ENCODE data around the gene CACNB1. TPM values are rescaled to one million over a fixed set of nuclear protein-coding genes. Genes with fewer than 3 reads are reported as not detected.

Gene CACNB1
- total RNA-seq, 2 experiments from 2014 or later: 14.9 to 15.5 TPM

- peak overlapping the region; percentile 29 for H3K27ac Mint-ChIP-seq
- TF ChIP-seq CTCF (IDR thresholded peaks at IDR 0.05): peak; percentile 76
- CTCF ChIA-PET: interaction anchor here (0.6 to 6.7 kb wide), 10 partner anchors 9 to 67 kb away, joined by 3 to 56 read pairs (median 4); partner anchors contain the start of gene RPL19
- peaks cover 18 to 27% of the 10 kb centered on the region in 2 experiments for H3K27me3 ChIP-seq (ENCODE audit: control insufficient read depth in 1 of 2, insufficient read depth in 2 of 2, low read length in 2 of 2)
- peak overlapping the region; percentile 72 for H3K4me3 Mint-ChIP-seq
- peaks cover 0 to 7% of the 10 kb centered on the region in 2 experiments for H3K9me3 ChIP-seq (ENCODE audit: control insufficient read depth in 1 of 2, insufficient read depth in 1 of 2, low read length in 2 of 2)
- H3K4me1 Mint-ChIP-seq (ENCODE audit: low read depth): peaks cover 24% of the 10 kb centered on the region
- ATAC-seq (ENCODE audit: poor library complexity) (peak; percentile 81), DNase-seq (peak; percentile 38 to 78 (median 52))
- no peaks in the 10 kb centered on the region for H3K9me3 Mint-ChIP-seq
- no peak overlapping the region for H3K27ac ChIP-seq (ENCODE audit: low read depth in 1 of 2, low read length in 2 of 2)
- peaks cover 36% of the 10 kb centered on the region for H3K27me3 Mint-ChIP-seq
- H3K4me1 ChIP-seq (ENCODE audit: insufficient read depth, low read length): peaks cover 24% of the 10 kb centered on the region
- H3K36me3 ChIP-seq (ENCODE audit: insufficient read depth, low read length): no peaks in the 10 kb centered on the region
- intact Hi-C loops (cut with DNase I, micrococcal nuclease): loop anchor here (10.0 kb wide), 2 partner anchors 157 to 247 kb away; no protein-coding TSS in a partner anchor
- POLR2A ChIA-PET: interaction anchor here (0.7 to 1.3 kb wide), 5 partner anchors 32 to 255 kb away, joined by 3 to 6 read pairs (median 3); partner anchors contain the start of gene RPL19
- no peak overlapping the region for H3K4me3 ChIP-seq (ENCODE audit: low read length)
- H3K36me3 Mint-ChIP-seq (ENCODE audit: low read depth): no peaks in the 10 kb centered on the region
Observed at GRCh38 chr17:39231591-39232551, 34.4 kb upstream of the CACNB1 start.

- Mint-ChIP-seq H3K27me3 (peaks cover 43% of the 10 kb centered on the region), H3K4me3 (no peak overlapping the region), H3K27ac (no peak overlapping the region), H3K4me1 (ENCODE audit: low read depth) (peaks cover 20% of the 10 kb centered on the region), H3K36me3 (ENCODE audit: low read depth) (no peaks in the 10 kb centered on the region), H3K9me3 (no peaks in the 10 kb centered on the region)
- DNase-seq: no peak
- Histone ChIP-seq H3K27me3 (ENCODE audit: control insufficient read depth in 1 of 2, insufficient read depth in 2 of 2, low read length in 2 of 2) (peaks cover 25 to 33% of the 10 kb centered on the region in 2 experiments), H3K9me3 (ENCODE audit: control insufficient read depth in 1 of 2, insufficient read depth in 1 of 2, low read length in 2 of 2) (peaks cover 0 to 7% of the 10 kb centered on the region in 2 experiments), H3K36me3 (ENCODE audit: insufficient read depth, low read length) (no peaks in the 10 kb centered on the region), H3K4me3 (ENCODE audit: low read length) (no peak overlapping the region), H3K4me1 (ENCODE audit: insufficient read depth, low read length) (peaks cover 24% of the 10 kb centered on the region), H3K27ac (ENCODE audit: low read depth in 1 of 2, low read length in 2 of 2) (no peak overlapping the region)
- intact Hi-C loops (cut with DNase I, micrococcal nuclease): loop anchor here (10.0 kb wide), 2 partner anchors 156 to 246 kb away; no protein-coding TSS in a partner anchor
- ChIA-PET POLR2A (interaction anchor here (0.5 to 1.1 kb wide), 4 partner anchors 31 to 254 kb away, joined by 3 to 6 read pairs (median 4); partner anchors contain the start of gene RPL19), CTCF (interaction anchor here (0.8 to 6.7 kb wide), 4 partner anchors 8 to 66 kb away, joined by 5 to 56 read pairs (median 26); no protein-coding TSS in a partner anchor)
- TF ChIP-seq CTCF (IDR thresholded peaks at IDR 0.05): no peak
- ATAC-seq (ENCODE audit: poor library complexity): no peak
Observed at GRCh38 chr17:39231091-39231561, 33.7 kb upstream of the CACNB1 start.

GRCh38 chr17:39230361-39230760, 32.9 kb upstream of the CACNB1 start:
- no peak for ATAC-seq (ENCODE audit: poor library complexity)
- intact Hi-C loops (cut with DNase I, micrococcal nuclease): loop anchor here (10.0 kb wide), 2 partner anchors 156 to 246 kb away; no protein-coding TSS in a partner anchor
- no peaks in the 10 kb centered on the region for H3K9me3 Mint-ChIP-seq
- no peak overlapping the region for H3K27ac Mint-ChIP-seq
- DNase-seq: no peak
- H3K4me1 Mint-ChIP-seq (ENCODE audit: low read depth): peaks cover 17% of the 10 kb centered on the region
- no peak overlapping the region for H3K4me3 Mint-ChIP-seq
- no peaks in the 10 kb centered on the region for H3K36me3 ChIP-seq (ENCODE audit: insufficient read depth, low read length)
- TF ChIP-seq CTCF (IDR thresholded peaks at IDR 0.05): no peak
- H3K27me3 Mint-ChIP-seq: peaks cover 48% of the 10 kb centered on the region
- H3K4me1 ChIP-seq (ENCODE audit: insufficient read depth, low read length): peaks cover 24% of the 10 kb centered on the region
- H3K9me3 ChIP-seq (ENCODE audit: control insufficient read depth in 1 of 2, insufficient read depth in 1 of 2, low read length in 2 of 2): peaks cover 0 to 7% of the 10 kb centered on the region in 2 experiments
- H3K27me3 ChIP-seq (ENCODE audit: control insufficient read depth in 1 of 2, insufficient read depth in 2 of 2, low read length in 2 of 2): peaks cover 30 to 39% of the 10 kb centered on the region in 2 experiments
- H3K27ac ChIP-seq (ENCODE audit: low read depth in 1 of 2, low read length in 2 of 2): no peak overlapping the region
- no peak overlapping the region for H3K4me3 ChIP-seq (ENCODE audit: low read length)
- POLR2A ChIA-PET: no interaction called here
- CTCF ChIA-PET: interaction anchor here (2.9 to 6.7 kb wide), 3 partner anchors 14 to 66 kb away, joined by 12 to 56 read pairs (median 41); no protein-coding TSS in a partner anchor
- H3K36me3 Mint-ChIP-seq (ENCODE audit: low read depth): no peaks in the 10 kb centered on the region

Measured in CD4-positive, alpha-beta T cell (primary cell).